GM12891 (cell line): Measurements from ENCODE around the gene TSPAN9.
A peak's percentile ranks its signal among the peaks of the same experiment; 100 is the strongest.

Experiments used
- DNase-seq: peaks from one replicate; pipeline ENCODE4 v3.0.0; 2011; ENCODE audit warnings: low spot score; ENCODE audit not compliant: insufficient read length
- FAIRE-seq: peaks from 2 replicates; lab custom pipeline; 2011; peaks lifted over from hg19 to GRCh38; lab: Jason Lieb, UNC
- PAX5 ChIP-seq: IDR thresholded peaks from 2 replicates; pipeline ENCODE4 v1.6.1; 2011; ENCODE audit warnings: low read length, moderate library complexity, mild to moderate bottlenecking; ENCODE audit not compliant: insufficient read depth, severe bottlenecking
- POLR2A ChIP-seq: IDR thresholded peaks from 2 replicates; pipeline ENCODE4 v1.6.1; 2011; ENCODE audit warnings: low read depth, low read length, control low read depth
- POLR2AphosphoS5 ChIP-seq: IDR thresholded peaks from 2 replicates; pipeline ENCODE4 v1.6.1; 2011; ENCODE audit warnings: low read depth, low read length, control low read depth
- POU2F2 ChIP-seq: IDR thresholded peaks from 2 replicates; pipeline ENCODE4 v1.6.1; 2011; ENCODE audit warnings: low read depth, mild to moderate bottlenecking, control low read depth, low read length, moderate library complexity
- SPI1 ChIP-seq: IDR thresholded peaks from 2 replicates; pipeline ENCODE4 v1.6.1; 2011; ENCODE audit warnings: low read depth, low read length, control low read depth
- TAF1 ChIP-seq: IDR thresholded peaks from 2 replicates; pipeline ENCODE4 v1.6.1; 2011; ENCODE audit warnings: low read depth, low read length, control low read depth

Gene TSPAN9

DNA sequence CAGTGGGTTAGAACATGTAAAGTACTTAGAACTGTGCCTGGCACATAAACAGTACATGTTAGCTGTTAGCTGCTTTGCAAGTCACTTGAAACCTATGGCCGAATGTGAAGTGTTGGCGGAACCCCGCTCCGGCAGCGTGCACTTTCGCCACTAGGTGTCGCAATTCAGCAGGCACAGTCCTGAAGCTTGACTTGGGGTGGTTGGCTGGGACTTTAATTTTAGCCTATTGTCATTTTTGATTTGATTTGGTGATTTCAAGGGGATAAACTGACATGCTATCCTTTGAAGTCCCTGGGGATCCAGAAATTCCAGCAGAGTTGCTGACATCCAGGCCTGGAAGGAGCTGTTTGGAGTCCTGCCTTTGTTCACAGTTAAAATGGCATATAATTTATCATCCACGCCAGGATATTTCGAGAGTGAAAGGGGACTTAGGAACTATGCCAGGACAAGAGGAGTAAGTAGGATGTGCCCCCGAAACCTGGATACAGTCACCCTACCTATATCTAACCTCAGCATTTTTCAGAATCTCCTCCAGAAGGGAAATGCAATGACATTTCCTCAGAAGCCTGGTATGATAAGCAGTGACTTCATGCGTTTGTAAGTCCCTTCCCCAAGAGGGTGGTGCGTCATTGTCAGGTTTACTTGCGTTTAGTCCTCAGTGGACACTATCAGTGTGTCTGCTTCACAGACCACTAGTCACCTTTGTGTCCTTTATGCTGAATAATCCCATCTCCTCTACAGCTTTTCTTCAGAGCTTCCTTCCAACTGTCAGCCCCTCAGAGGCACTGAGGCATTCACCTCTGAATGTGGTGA lies 3.5 kb upstream of the TSPAN9 start:
- TF ChIP-seq PAX5 (no peak), POLR2A (no peak), POLR2AphosphoS5 (no peak), TAF1 (no peak), SPI1 (no peak), POU2F2 (no peak)
- FAIRE-seq (peak; percentile 93), DNase-seq (peak; percentile 80)

DNA sequence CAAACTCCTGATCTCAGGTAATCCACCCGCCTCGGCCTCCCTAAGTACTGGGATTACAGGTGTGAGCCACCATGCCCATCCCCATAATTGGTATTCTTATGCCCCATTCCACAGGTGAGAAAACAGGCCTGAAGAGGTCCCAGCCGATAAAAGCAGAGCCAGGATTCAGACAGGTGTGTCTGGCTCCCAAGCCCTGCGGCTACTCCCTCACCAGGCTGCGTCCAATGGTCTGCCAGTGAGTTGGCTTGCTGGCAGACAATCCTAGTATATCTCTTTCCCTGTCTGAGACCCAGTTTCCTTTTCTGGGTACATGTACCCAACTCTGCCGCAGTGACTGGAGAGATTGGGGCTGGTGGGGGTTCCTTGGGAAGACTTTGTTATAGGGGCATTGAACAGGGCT lies 1.9 kb upstream of the TSPAN9 start:
- no peak for FAIRE-seq
- DNase-seq: no peak
- no peak for TF ChIP-seq POLR2A
- no peak for TF ChIP-seq POU2F2
- TF ChIP-seq POLR2AphosphoS5: no peak

DNA sequence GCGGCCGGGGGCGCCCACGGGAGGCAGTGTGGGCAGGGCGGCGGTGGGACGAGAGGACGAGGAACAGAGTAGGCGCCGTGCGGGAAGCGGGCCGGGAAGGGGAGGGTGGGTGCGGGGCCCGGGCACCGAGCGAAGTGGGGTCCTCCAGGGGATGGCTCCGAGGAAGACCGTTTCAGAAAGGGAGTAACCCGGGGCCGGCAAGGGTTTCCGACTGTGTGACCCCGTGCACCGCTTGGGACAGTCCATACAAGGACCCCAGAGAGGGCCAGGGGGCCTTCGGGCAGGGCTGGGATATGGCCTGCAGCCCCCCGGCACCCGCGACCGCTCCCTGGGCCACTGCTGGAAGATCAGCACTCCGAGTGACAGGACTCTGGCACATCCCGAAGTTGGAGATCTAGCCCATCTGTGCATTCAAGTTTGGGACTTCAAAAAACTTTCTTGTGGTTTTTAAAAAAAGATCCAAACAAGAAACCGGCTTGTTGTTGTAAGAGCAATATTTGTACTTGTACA lies 448 bp downstream of the TSPAN9 start:
- FAIRE-seq (no peak), DNase-seq (no peak)
- TF ChIP-seq POLR2A (no peak), TAF1 (no peak), PAX5 (no peak), POLR2AphosphoS5 (no peak), POU2F2 (no peak), SPI1 (no peak)

DNA sequence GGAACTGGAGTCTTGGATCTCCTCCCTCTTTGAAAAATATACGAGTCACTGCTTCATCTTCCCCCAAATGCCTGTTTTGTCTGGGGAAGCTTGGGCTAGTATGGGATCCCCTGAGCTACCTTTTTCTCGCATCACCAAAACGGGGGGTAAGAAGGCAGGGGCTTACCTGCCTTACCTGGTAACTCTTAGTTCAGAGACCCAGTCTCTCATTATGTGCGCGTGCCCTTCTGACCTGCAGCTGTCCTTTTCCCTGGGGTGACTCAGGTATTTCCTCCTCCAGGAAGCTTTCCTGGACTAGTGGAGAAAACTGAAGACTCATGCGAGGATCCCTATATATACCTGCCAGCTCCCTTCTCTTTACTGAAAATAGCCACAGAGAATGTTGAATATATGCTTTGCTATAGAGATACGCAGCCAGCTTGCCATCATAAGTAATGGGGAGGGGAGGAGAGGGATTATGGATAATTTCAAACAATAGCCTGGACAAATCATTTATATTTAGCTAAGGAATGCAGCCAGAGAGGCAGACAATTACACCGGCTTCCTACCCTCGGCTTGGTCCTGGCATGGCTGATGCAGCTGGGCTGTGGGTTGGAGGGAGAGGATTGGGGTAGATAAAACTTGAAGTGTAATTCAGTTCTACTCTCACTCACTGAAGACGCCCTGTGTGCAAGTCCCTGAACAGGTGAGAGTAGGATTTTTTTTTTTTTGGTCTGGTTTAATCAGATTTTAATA lies 1.1 kb downstream of the TSPAN9 start:
- TF ChIP-seq SPI1: no peak
- no peak for TF ChIP-seq POU2F2
- TF ChIP-seq POLR2A: no peak
- TF ChIP-seq PAX5: no peak
- no peak for TF ChIP-seq TAF1
- no peak for TF ChIP-seq POLR2AphosphoS5
- DNase-seq: no peak
- FAIRE-seq: no peak

DNA sequence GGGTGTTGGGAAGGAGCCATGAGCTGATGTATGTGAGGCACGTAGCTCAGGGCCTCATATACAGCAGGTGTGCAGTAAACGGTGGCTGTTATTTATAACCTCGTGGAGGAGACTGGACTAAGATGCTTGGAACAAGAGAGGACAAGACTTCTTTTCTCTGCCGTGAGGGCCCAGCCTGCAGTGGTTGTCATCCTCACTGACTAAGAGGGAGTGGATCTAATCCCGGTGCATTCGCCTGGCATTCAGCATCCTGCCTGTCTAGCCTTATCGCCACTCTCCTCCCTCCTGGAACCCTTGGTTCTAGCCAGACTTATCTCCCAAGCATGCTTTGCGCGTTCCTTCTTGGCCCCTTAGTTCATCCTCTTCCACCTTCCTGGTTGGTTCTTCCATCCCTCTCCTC lies 3.9 kb downstream of the TSPAN9 start:
- FAIRE-seq (peak; percentile 26), DNase-seq (no peak)
- TF ChIP-seq SPI1 (no peak), PAX5 (no peak), TAF1 (no peak), POU2F2 (no peak), POLR2A (no peak), POLR2AphosphoS5 (no peak)

DNA sequence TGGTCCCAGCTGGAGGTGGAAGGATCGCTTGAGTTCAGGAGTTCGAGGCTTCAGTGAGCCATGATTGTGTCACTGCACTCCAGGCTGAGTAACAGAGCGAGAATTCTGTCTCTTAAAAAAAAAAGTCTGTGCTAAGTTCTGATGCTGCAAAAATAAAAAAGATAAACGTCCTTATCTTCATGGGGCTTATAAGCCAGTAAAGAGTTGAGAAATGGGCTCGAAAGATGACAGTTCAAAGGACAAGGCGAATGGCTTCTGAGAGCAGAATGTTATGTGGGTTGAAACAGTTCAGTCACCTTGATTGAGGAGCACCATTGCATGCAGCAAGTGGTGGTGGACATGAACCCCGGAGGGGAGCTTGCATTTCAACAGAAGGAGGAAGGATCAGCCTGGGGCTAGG lies 4.7 kb downstream of the TSPAN9 start:
- no peak for TF ChIP-seq PAX5
- no peak for TF ChIP-seq SPI1
- TF ChIP-seq POLR2AphosphoS5: no peak
- TF ChIP-seq POU2F2: no peak
- TF ChIP-seq TAF1: no peak
- no peak for TF ChIP-seq POLR2A
- FAIRE-seq: no peak

DNA sequence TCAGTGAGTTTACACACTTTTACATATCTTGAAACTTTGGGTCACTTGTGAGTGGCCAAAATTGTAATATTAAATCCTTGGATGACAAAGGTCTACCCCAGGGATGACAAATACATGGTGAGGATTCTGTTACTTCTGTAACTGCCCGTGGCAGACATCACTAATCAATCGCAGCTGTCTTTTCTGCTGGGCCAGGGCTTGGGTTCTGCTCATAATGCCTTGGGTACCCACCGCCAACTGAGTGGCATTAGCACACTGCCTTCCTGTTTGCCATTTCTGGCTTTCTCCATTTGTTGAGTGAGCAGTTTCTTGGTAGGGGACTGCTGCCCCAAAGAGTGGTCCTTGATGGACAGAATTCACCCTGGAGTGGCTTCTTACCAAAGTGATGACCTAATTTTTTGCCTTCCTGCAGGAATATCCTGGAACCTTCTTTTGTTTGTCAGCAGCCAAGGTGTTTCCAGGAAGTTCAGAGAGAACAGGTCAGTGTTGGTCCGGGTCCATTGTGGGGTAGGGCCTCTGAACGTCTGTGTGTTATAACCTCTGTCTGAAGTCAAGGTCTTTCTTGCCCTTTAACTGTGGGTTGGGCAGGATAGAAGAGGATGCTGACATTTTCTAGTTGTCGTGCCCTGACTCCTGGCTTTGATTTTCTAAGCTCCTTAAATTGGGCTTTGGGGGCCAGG lies 6.2 kb downstream of the TSPAN9 start:
- DNase-seq (no peak), FAIRE-seq (no peak)
- TF ChIP-seq POLR2A: no peak
- TF ChIP-seq POLR2AphosphoS5: no peak
- no peak for TF ChIP-seq SPI1
- no peak for TF ChIP-seq PAX5
- no peak for TF ChIP-seq TAF1
- TF ChIP-seq POU2F2: no peak

More for the DNA sequence above, 4.7 kb downstream of the TSPAN9 start:
- no peak for DNase-seq

DNA sequence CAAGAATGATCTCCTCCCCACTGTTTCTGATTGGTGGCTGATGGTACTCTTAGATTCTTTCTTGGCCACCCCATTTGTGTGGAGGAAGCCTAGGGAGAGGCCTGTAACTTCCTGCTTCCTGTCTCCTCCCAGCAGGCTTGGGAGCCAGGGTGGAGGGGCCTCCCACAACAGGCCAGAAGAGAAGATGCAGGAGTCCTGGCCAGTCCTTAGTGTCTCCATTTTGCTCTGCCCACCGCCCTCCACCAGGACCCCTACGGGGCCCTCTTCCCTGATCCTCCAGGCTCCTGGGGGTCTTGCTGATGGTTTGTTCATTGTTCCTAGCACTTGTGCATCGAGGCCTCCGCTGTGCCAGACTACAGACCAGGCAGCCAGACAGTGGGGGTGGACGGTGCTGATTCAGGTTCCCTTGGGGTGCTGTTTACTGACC lies 6.8 kb downstream of the TSPAN9 start:
- FAIRE-seq: no peak
- TF ChIP-seq POU2F2 (no peak), POLR2A (no peak), SPI1 (no peak), PAX5 (no peak), POLR2AphosphoS5 (no peak), TAF1 (no peak)
- no peak for DNase-seq

DNA sequence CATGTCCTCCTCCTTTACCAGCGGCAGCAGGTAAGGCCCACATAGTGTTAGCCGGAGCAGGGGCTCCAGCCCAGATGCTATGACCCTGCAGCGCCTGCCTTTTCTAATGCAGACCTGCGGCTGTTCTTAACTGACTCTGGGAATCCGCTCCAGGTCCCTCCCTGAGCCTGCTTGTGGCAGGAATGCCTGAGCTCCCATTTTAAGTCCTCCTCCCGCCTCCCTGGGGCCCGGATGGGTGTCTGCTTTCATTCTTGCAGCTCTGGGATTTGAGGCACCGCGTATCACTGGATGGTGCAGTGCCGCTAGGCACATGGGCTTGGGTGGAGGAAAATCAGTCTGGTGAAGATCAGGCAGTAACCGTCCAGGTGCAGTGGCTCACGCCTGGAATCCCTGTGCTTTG lies 7.6 kb downstream of the TSPAN9 start:
- no peak for DNase-seq
- TF ChIP-seq TAF1 (no peak), POLR2AphosphoS5 (no peak), PAX5 (no peak), SPI1 (no peak), POU2F2 (no peak), POLR2A (no peak)
- no peak for FAIRE-seq
